ENCODE results near the gene CALD1. TPM values are rescaled to one million over a fixed set of nuclear protein-coding genes. Genes with fewer than 3 reads are reported as not detected.
A peak's percentile ranks its signal among the peaks of the same experiment; 100 is the strongest.

CALD1 gene
- total and polyA plus RNA-seq, 8 donors: 146 to 1,007 (median 302) TPM

DNA sequence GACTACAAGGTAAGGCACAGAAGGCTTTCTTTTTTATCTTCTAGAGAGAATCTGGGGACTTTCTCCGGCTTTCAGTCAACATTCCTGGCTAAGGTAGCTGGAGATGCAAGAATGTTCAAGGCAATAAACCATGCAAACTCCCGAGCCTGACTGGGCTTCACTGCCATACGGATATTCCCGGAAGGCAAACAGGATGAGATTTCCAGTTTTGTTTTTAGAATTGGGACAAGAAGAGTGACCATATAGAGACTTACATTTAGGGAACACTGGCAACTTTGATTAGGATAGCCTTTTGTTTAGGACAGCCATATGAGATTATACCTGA lies 269 bp downstream of the CALD1 start:
- 6 to 14% (median 10%) methylated on average over 4 of the region's 4 CpGs for whole genome bisulfite sequencing, 5 donors
- intact Hi-C loops (cut with DNase I; ENCODE audit: low total_unique reads): no loop called here
- peak overlapping the region; percentile 28 to 91 (median 85) for H3K27ac ChIP-seq
- peak overlapping the region; percentile 44 to 56 (median 52) for H3K4me3 ChIP-seq
- no peaks in the 10 kb centered on the region for H3K9me3 ChIP-seq
- no peaks in the 10 kb centered on the region for H3K36me3 ChIP-seq
- no peaks in the 10 kb centered on the region for H3K27me3 ChIP-seq
- no peak for TF ChIP-seq CTCF (IDR thresholded peaks at IDR 0.05)
- TF ChIP-seq POLR2A (IDR thresholded peaks at IDR 0.05): no peak
- no peak for TF ChIP-seq EP300 (IDR thresholded peaks at IDR 0.05)
- no peak for TF ChIP-seq POLR2AphosphoS5 (IDR thresholded peaks at IDR 0.05)
- peaks cover 0 to 27% (median 17%) of the 10 kb centered on the region in 4 donors for H3K4me1 ChIP-seq
- DNase-seq: no peak

GRCh38 chr7:134780166-134780828 lies 863 bp downstream of the CALD1 start:
- Histone ChIP-seq H3K27me3 (no peaks in the 10 kb centered on the region), H3K4me1 (peaks cover 0 to 28% (median 17%) of the 10 kb centered on the region in 4 donors), H3K36me3 (peaks cover 0 to 4% (median 0%) of the 10 kb centered on the region in 4 donors), H3K9me3 (no peaks in the 10 kb centered on the region), H3K4me3 (peak overlapping the region; percentile 44 to 56 (median 52)), H3K27ac (peak overlapping the region in 4 of 5 donors; percentile 79 to 91 (median 86))
- 24 to 40% (median 27%) methylated on average over 5 of the region's 5 CpGs for WGBS, 5 donors
- TF ChIP-seq CTCF (IDR thresholded peaks at IDR 0.05): no peak
- TF ChIP-seq EP300 (IDR thresholded peaks at IDR 0.05): no peak
- TF ChIP-seq POLR2AphosphoS5 (IDR thresholded peaks at IDR 0.05): no peak
- no peak for TF ChIP-seq POLR2A (IDR thresholded peaks at IDR 0.05)
- intact Hi-C loops (cut with DNase I; ENCODE audit: low total_unique reads): no loop called here
- peak in 1 of 2 donors; percentile 31 for DNase-seq

DNA sequence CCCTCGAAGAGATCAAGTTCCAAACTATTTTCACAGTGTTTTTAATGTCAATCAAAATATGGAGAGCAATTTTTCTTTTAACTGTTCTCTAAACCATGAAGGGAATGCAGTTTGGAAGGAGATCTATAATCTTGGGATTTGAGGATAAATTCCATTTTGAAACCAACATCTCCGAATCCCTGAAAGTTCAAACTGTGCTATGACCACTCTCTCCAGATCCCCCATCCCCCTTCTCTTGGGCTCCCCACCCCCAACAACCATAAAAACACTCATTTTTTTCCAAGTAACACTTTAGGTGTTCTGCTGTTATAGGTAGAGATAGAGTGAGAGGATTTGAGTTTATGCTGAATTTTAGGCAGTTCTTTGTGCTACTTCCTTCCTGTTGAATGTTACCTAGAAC lies 1.7 kb downstream of the CALD1 start:
- Histone ChIP-seq H3K9me3 (no peaks in the 10 kb centered on the region), H3K4me3 (peak overlapping the region; percentile 44 to 56 (median 52)), H3K36me3 (peaks cover 0 to 8% (median 0%) of the 10 kb centered on the region in 4 donors), H3K27me3 (no peaks in the 10 kb centered on the region), H3K4me1 (peaks cover 0 to 34% (median 19%) of the 10 kb centered on the region in 4 donors), H3K27ac (peak overlapping the region in 4 of 5 donors; percentile 79 to 91 (median 86))
- DNase-seq: no peak
- TF ChIP-seq CTCF (IDR thresholded peaks at IDR 0.05) (no peak), POLR2AphosphoS5 (IDR thresholded peaks at IDR 0.05) (no peak), EP300 (IDR thresholded peaks at IDR 0.05) (no peak), POLR2A (IDR thresholded peaks at IDR 0.05) (no peak)
- intact Hi-C loops (cut with DNase I; ENCODE audit: low total_unique reads): no loop called here
- WGBS, 5 donors: 49 to 78% (median 62%) methylated on average over 2 of the region's 2 CpGs

- 57 to 80% (median 71%) methylated on average over 4 of the region's 4 CpGs for WGBS, 5 donors
- H3K36me3 ChIP-seq: peaks cover 0 to 8% (median 0%) of the 10 kb centered on the region in 4 donors
- H3K4me1 ChIP-seq: peaks cover 0 to 42% (median 23%) of the 10 kb centered on the region in 4 donors
- peak overlapping the region in 4 of 5 donors; percentile 79 to 91 (median 86) for H3K27ac ChIP-seq
- DNase-seq: no peak
- peak overlapping the region; percentile 44 to 56 (median 52) for H3K4me3 ChIP-seq
- no peaks in the 10 kb centered on the region for H3K9me3 ChIP-seq
- no peaks in the 10 kb centered on the region for H3K27me3 ChIP-seq
- intact Hi-C loops (cut with DNase I; ENCODE audit: low total_unique reads): no loop called here
- TF ChIP-seq POLR2AphosphoS5 (IDR thresholded peaks at IDR 0.05) (no peak), CTCF (IDR thresholded peaks at IDR 0.05) (no peak), POLR2A (IDR thresholded peaks at IDR 0.05) (no peak), EP300 (IDR thresholded peaks at IDR 0.05) (no peak)
Observed at GRCh38 chr7:134782121-134782623, 2.7 kb downstream of the CALD1 start.

All from stomach (tissue), 9 donors.